Transverse colon (tissue), 4 donors: ENCODE data around the gene PYY. TPM values are rescaled to one million over a fixed set of nuclear protein-coding genes. Genes with fewer than 3 reads are reported as not detected.
"Not testable (repeated sequence)": the region's sequence is repeated elsewhere in the genome, so short reads cannot be mapped to it uniquely, and the experiment has no call there.

Source experiments
- DNase-seq: peaks from one replicate; pipeline ENCODE4 v3.0.0-alpha.2; 2019
- H3K27ac ChIP-seq, 4 donors: fragments of 200-600 bp; sonication (generic); 2 replicates each; pipeline ENCODE4 v1.5.1; 2016 to 2018; ENCODE audit warnings: inconsistent platforms in 4 of 4
- H3K27me3 ChIP-seq: fragments of 200-600 bp; sonication (generic); 2 replicates; pipeline ENCODE4 v1.5.1; 2017; ENCODE audit warnings: inconsistent platforms
- H3K36me3 ChIP-seq, 4 donors: fragments of 200-600 bp; sonication (generic); 2 replicates each; pipeline ENCODE4 v1.5.1; 2017 to 2019; ENCODE audit warnings: inconsistent platforms in 4 of 4
- H3K4me1 ChIP-seq, 4 donors: fragments of 200-600 bp; sonication (generic); 2 replicates each; pipeline ENCODE4 v1.5.1; 2017 to 2020; ENCODE audit warnings: inconsistent platforms in 4 of 4
- H3K4me3 ChIP-seq, 4 donors: fragments of 200-600 bp; sonication (generic); 1 replicate in 1 of 4; 2 replicates in 3 of 4; pipeline versions ENCODE4 v1.5.1 to v1.6.1; 2017 to 2019; ENCODE audit warnings: inconsistent platforms in 4 of 4
- H3K9me3 ChIP-seq, 2 donors: fragments of 200-600 bp; sonication (generic); 2 replicates each; pipeline ENCODE4 v1.5.1; 2017 to 2019; ENCODE audit warnings: inconsistent platforms in 2 of 2
- EP300 ChIP-seq: sonication (generic); formaldehyde crosslinking; IDR thresholded peaks from one replicate; pipeline ENCODE4 v1.6.1; 2017; ENCODE audit warnings: antibody characterized with exemption, low read depth
- POLR2A ChIP-seq: fragments of 450-650 bp; IDR thresholded peaks from one replicate; pipeline ENCODE4 v1.6.1; 2016; ENCODE audit warnings: antibody characterized with exemption, mild to moderate bottlenecking, moderate library complexity
- POLR2AphosphoS5 ChIP-seq, 3 donors: sonication (generic); formaldehyde crosslinking; IDR thresholded peaks; one replicate each; pipeline ENCODE4 v1.6.1; 2016; ENCODE audit warnings: antibody characterized with exemption in 3 of 3
- WGBS, 2 donors: methylation state at CpG; one replicate each; pipeline ENCODE4 v1.1.5; 2018; ENCODE audit warnings: low coverage in 1 of 2; 5-methylcytosine and 5-hydroxymethylcytosine counted together
- in situ Hi-C, 4 donors: fragments of 200-750 bp; cut with MboI; loops; one replicate each; pipeline versions ENCODE4 v1.15.0 to v1.15.1; 2017; ENCODE audit warnings: low sequenced_read_pairs in 3 of 4, low pct_ligation_motif_present in 1 of 4, low pct_unique_long_range_greater_than_20kb in 1 of 4
- intact Hi-C: fragments of 100-400 bp; cut with DNase I; formaldehyde crosslinking; loops from one replicate; pipeline ENCODE4 v1.15.1; 2023; ENCODE audit warnings: low total_unique reads
- total RNA-seq, 4 donors: library from RNA; depleted of rRNA; stranded (reverse); fragments of >200 nt; gene quantifications; one replicate each; pipeline ENCODE4 v1.1.0, GENCODE V29; 2016
- TF ChIP-seq, protein P1 (sequence below), 5 experiments: fragments of 200-600 bp in 3 of 5; fragments of 450-650 bp in 2 of 5; sonication (generic) in 3 of 5; IDR thresholded peaks; 1 replicate in 2 of 5; 2 replicates in 3 of 5; pipeline ENCODE4 v1.5.1; 2016 to 2017; ENCODE audit warnings: antibody characterized with exemption in 5 of 5, inconsistent platforms in 3 of 5, mild to moderate bottlenecking in 2 of 5, moderate library complexity in 1 of 5

Gene PYY
- total RNA-seq, 4 donors from 2014 or later = 27.7 to 89.2 (median 52.1) TPM; not detected in 1

DNA sequence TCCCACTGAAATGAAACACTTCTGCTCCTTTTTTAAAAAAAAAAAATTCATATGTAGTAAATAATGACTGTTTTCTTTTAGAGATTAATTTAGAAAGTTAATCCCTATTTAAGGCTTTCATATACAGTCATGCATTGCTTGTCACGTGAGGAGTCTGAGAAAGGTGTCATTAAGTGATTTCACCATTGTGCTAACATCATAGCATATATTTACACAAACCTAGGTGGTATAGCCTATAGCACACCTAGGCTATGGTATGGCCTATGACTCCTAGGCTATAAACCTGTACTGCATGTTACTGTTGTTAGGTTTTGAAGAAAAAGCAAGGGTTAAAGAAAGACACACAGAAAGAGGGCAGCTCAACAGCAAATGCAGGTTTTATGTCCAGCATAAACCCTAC is 25.1 kb downstream of the PYY start:
- no peak for DNase-seq

DNA sequence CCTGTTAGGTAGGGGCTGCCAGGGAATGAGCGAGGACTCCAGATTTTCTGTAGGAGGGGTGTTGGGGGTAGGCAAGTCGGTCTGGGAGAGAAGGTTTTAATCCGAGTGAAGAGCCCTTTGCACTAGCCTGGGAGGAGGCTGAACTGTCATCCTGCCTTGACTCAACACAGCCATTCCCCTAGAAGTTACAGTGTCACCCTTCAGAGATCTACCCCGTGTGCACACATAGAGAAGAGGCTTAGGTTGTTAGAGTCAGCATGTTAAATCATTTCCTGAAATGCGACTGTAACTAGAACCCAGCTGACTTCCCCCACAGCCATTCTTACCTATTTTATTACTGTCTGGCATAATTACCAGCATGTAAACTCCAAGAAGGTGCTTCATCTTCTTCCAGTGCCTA is 25.8 kb downstream of the PYY start:
- intact Hi-C loops = loop anchor here (5.0 kb wide), 1 partner anchor 339 kb away; the partner anchor contains the start of gene SLC4A1
- in situ Hi-C loops = loop anchor here in 1 of 4 donors (25.0 kb wide), 1 partner anchor 234 kb away; the partner anchor contains the start of gene ASB16
- Histone ChIP-seq H3K4me3 (peak overlapping the region in 1 of 4 donors; percentile 45), H3K27me3 (peaks cover 24% of the 10 kb centered on the region), H3K27ac (peak overlapping the region; percentile 3 to 66 (median 29)), H3K4me1 (peaks cover 0 to 43% (median 31%) of the 10 kb centered on the region in 4 donors)
- H3K9me3 ChIP-seq, DNase-seq, H3K36me3 ChIP-seq: not testable (repeated sequence)
- 0 to 17% methylated on average over 1 to 5 of the region's 5 CpGs for WGBS, 2 donors

More for the DNA sequence above, 25.1 kb downstream of the PYY start:
- 33 to 54% methylated on average over 1 of the region's 1 CpG for WGBS, 2 donors
- Histone ChIP-seq H3K36me3 (no peaks in the 10 kb centered on the region), H3K27ac (peak overlapping the region in 3 of 4 donors; percentile 19 to 66 (median 39)), H3K27me3 (peaks cover 24% of the 10 kb centered on the region), H3K4me3 (no peak overlapping the region), H3K4me1 (peaks cover 0 to 43% (median 31%) of the 10 kb centered on the region in 4 donors), H3K9me3 (no peaks in the 10 kb centered on the region)
- TF ChIP-seq POLR2AphosphoS5 (IDR thresholded peaks at IDR 0.05) (no peak), EP300 (no peak), POLR2A (no peak)
- TF ChIP-seq, protein P1, sequence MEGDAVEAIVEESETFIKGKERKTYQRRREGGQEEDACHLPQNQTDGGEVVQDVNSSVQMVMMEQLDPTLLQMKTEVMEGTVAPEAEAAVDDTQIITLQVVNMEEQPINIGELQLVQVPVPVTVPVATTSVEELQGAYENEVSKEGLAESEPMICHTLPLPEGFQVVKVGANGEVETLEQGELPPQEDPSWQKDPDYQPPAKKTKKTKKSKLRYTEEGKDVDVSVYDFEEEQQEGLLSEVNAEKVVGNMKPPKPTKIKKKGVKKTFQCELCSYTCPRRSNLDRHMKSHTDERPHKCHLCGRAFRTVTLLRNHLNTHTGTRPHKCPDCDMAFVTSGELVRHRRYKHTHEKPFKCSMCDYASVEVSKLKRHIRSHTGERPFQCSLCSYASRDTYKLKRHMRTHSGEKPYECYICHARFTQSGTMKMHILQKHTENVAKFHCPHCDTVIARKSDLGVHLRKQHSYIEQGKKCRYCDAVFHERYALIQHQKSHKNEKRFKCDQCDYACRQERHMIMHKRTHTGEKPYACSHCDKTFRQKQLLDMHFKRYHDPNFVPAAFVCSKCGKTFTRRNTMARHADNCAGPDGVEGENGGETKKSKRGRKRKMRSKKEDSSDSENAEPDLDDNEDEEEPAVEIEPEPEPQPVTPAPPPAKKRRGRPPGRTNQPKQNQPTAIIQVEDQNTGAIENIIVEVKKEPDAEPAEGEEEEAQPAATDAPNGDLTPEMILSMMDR (IDR thresholded peaks at IDR 0.05) = no peak
- intact Hi-C loops = loop anchor here (5.0 kb wide), 1 partner anchor 339 kb away; the partner anchor contains the start of gene SLC4A1
- in situ Hi-C loops = loop anchor here in 1 of 4 donors (25.0 kb wide), 1 partner anchor 234 kb away; the partner anchor contains the start of gene ASB16

DNA sequence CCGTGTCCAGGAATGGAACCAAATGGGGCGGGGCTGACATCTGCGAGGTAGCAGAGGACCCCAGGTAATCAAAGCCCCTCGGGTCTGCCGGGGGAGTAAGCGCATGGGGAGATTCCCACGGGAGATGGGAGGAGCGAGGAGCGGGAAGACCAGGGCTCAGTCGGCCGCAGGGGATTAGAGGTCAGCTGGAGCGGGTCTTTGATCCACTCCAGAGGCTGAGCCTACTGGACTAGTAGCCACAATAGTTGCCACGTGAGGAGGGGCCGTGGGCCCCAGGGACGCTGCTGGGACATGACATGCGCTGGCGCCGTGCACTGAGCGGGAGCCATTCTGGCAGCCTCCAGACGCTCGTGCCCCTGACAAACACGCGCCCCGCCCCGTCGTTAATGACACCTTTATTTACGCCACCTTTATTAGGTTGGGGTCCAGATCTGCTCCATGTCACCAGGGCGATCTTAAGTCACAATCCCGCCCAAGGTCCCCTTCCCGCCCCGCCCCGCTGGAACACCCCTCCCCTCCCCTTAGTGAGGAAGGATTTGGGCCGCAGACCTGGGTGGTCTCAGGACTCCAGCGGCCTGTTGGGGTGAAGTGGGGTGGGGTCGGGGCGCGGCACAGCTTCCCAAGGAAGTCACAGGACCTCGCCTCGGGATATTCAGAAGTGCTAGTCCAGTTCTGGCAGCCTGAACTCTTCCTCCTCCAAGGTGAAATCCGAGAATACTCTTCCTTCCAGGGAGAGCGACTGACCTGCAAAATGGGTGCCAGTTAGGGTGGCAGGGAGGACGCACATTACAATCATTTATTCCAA is 26.5 kb downstream of the PYY start:
- Histone ChIP-seq H3K36me3 (no peaks in the 10 kb centered on the region), H3K9me3 (no peaks in the 10 kb centered on the region), H3K4me1 (peaks cover 0 to 43% (median 31%) of the 10 kb centered on the region in 4 donors), H3K27me3 (peaks cover 24% of the 10 kb centered on the region), H3K4me3 (peak overlapping the region in 3 of 4 donors; percentile 1 to 45 (median 19)), H3K27ac (peak overlapping the region in 2 of 4 donors; percentile 39 to 66)
- peak; percentile 37 for DNase-seq
- TF ChIP-seq EP300 = no peak
- TF ChIP-seq, protein P1 (IDR thresholded peaks at IDR 0.05) = no peak
- TF ChIP-seq POLR2AphosphoS5 (IDR thresholded peaks at IDR 0.05) = no peak
- no peak for TF ChIP-seq POLR2A
- 16% methylated on average over 37 of the region's 42 CpGs; no CpG with 5 or more reads in 1 of the 2 donors for WGBS, 2 donors
- in situ Hi-C loops = loop anchor here in 1 of 4 donors (25.0 kb wide), 1 partner anchor 235 kb away; the partner anchor contains the start of gene ASB16
- intact Hi-C loops = loop anchor here (5.0 kb wide), 1 partner anchor 340 kb away; the partner anchor contains the start of gene SLC4A1

DNA sequence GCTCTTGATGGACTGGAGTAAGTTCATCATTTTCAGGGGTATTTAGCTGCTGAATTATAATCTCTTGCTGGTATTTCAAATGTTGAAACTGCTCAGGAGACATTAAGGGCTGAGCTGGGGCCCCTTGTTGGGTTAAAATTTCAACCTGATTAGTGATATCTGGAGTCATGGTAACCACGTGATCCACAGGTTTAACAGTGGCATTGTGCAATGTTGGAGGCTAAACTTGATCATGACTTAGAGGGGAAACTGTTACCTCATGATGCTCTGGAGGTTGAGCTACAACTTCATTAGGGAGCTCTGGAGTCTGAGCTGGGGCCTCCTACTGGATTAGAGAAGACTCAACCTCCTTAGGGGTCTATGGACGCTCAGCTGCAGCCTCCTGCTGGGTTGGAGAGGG is 29.2 kb downstream of the PYY start:
- TF ChIP-seq POLR2AphosphoS5 (IDR thresholded peaks at IDR 0.05) = no peak
- no peak for TF ChIP-seq POLR2A
- TF ChIP-seq, protein P1 (IDR thresholded peaks at IDR 0.05) = no peak
- no peak for TF ChIP-seq EP300
- H3K36me3 ChIP-seq = no peaks in the 10 kb centered on the region
- H3K4me3 ChIP-seq = no peak overlapping the region
- in situ Hi-C loops = no loop called here
- no peak for DNase-seq
- no peak overlapping the region for H3K27ac ChIP-seq
- H3K4me1 ChIP-seq = peaks cover 0 to 25% (median 23%) of the 10 kb centered on the region in 4 donors
- H3K9me3 ChIP-seq = no peaks in the 10 kb centered on the region
- intact Hi-C loops = no loop called here
- peaks cover 24% of the 10 kb centered on the region for H3K27me3 ChIP-seq
- WGBS, 2 donors = 64% methylated on average over 2 of the region's 2 CpGs; no CpG with 5 or more reads in 1 of the 2 donors
